SK-N-SH treated with all-trans-retinoic acid at 6 μM for 48 hours (cell line): Measurements from ENCODE around the gene CTNNA3.

Experiments
- ARNTL ChIP-seq: fragments of 450-650 bp; formaldehyde crosslinking; IDR thresholded peaks from 2 replicates; pipeline ENCODE4 v1.5.0; 2020; ENCODE audit warnings: low read depth, mild to moderate bottlenecking, moderate library complexity, borderline replicate concordance
- BACH2 ChIP-seq: fragments of 250-450 bp; sonication (Bioruptor Pico); IDR thresholded peaks from 2 replicates; pipeline ENCODE4 v1.9.0; 2021; ENCODE audit warnings: mild to moderate bottlenecking, borderline replicate concordance
- CSDC2 ChIP-seq: fragments of 250-450 bp; sonication (Bioruptor Pico); IDR thresholded peaks from 2 replicates; pipeline ENCODE4 v1.5.0; 2020; ENCODE audit warnings: mild to moderate bottlenecking, moderate library complexity
- OSR1 ChIP-seq: fragments of 250-450 bp; sonication (Bioruptor Pico); IDR thresholded peaks from 2 replicates; pipeline ENCODE4 v1.8.0; 2022; ENCODE audit warnings: moderate library complexity, mild to moderate bottlenecking, inconsistent platforms
- PATZ1 ChIP-seq: fragments of 250-450 bp; sonication (Bioruptor Pico); IDR thresholded peaks from 2 replicates; pipeline ENCODE4 v1.8.0; 2020; ENCODE audit warnings: mild to moderate bottlenecking, moderate library complexity, borderline replicate concordance
- RARB ChIP-seq: fragments of 250-450 bp; sonication (Bioruptor Pico); IDR thresholded peaks from 2 replicates; pipeline ENCODE4 v1.8.0; 2021; ENCODE audit warnings: mild to moderate bottlenecking, moderate library complexity
- ZFP3 ChIP-seq: fragments of 250-450 bp; sonication (Bioruptor Pico); IDR thresholded peaks from 2 replicates; pipeline ENCODE4 v1.5.0; 2020; ENCODE audit warnings: mild to moderate bottlenecking, moderate library complexity
- ZNF70 ChIP-seq: fragments of 450-650 bp; formaldehyde crosslinking; IDR thresholded peaks from 2 replicates; pipeline ENCODE4 v1.5.0; 2020; ENCODE audit warnings: mild to moderate bottlenecking, moderate library complexity
- ZNF8 ChIP-seq: fragments of 450-650 bp; formaldehyde crosslinking; IDR thresholded peaks from 2 replicates; pipeline ENCODE4 v1.5.0; 2020; ENCODE audit warnings: mild to moderate bottlenecking, moderate library complexity

GRCh38 chr10:67733511-67733910 is 37.5 kb upstream of the CTNNA3 start:
- TF ChIP-seq PATZ1 (CRISPR knock-in tag) = no peak
- no peak for TF ChIP-seq ZFP3
- no peak for TF ChIP-seq OSR1
- TF ChIP-seq ZNF8 (CRISPR knock-in tag) = no peak
- TF ChIP-seq BACH2 = no peak
- TF ChIP-seq ARNTL = no peak
- TF ChIP-seq CSDC2 = no peak
- TF ChIP-seq RARB (CRISPR knock-in tag) = no peak
- no peak for TF ChIP-seq ZNF70 (CRISPR knock-in tag)
